Breast epithelium (tissue), 4 donors: ENCODE results near the gene ZNRF3. TPM values are rescaled to one million over a fixed set of nuclear protein-coding genes. Genes with fewer than 3 reads are reported as not detected.

ENCODE experiments used
- DNase-seq, 2 donors: peaks; one replicate each; pipeline ENCODE4 v3.0.0-alpha.2; 2019; ENCODE audit warnings: low spot score in 2 of 2
- H3K27ac ChIP-seq, 2 donors: fragments of 200-600 bp; sonication (generic) in 1 of 2; one replicate each; pipeline ENCODE4 v1.5.1; 2016 to 2019; ENCODE audit warnings: mild to moderate bottlenecking in 1 of 2
- H3K27me3 ChIP-seq, 2 donors: fragments of 200-600 bp; sonication (generic) in 1 of 2; one replicate each; pipeline versions ENCODE4 v1.5.1 to v1.6.0; 2017 to 2019; ENCODE audit warnings: control low read depth in 1 of 2, mild to moderate bottlenecking in 1 of 2
- H3K36me3 ChIP-seq: fragments of 200-600 bp; one replicate; pipeline ENCODE4 v1.5.1; 2019
- H3K4me1 ChIP-seq, 2 donors: fragments of 200-600 bp; sonication (generic); one replicate each; pipeline ENCODE4 v1.5.1; 2016 to 2019; ENCODE audit warnings: control low read depth in 1 of 2
- H3K4me3 ChIP-seq, 3 donors: fragments of 200-600 bp; sonication (generic); 1 replicate in 2 of 3; 2 replicates in 1 of 3; pipeline ENCODE4 v1.5.1; 2016 to 2019; ENCODE audit warnings: mild to moderate bottlenecking in 3 of 3, moderate library complexity in 2 of 3
- H3K9me3 ChIP-seq, 2 donors: fragments of 200-600 bp; sonication (generic) in 1 of 2; one replicate each; pipeline ENCODE4 v1.5.1; 2016 to 2019; ENCODE audit warnings: control low read depth in 1 of 2
- CTCF ChIP-seq, 3 donors: fragments of 450-650 bp; IDR thresholded peaks; one replicate each; pipeline ENCODE4 v1.5.1; 2016 to 2017; ENCODE audit warnings: antibody characterized with exemption in 3 of 3, mild to moderate bottlenecking in 3 of 3, moderate library complexity in 3 of 3
- POLR2A ChIP-seq: fragments of 450-650 bp; IDR thresholded peaks from one replicate; pipeline ENCODE4 v1.6.1; 2016; ENCODE audit warnings: antibody characterized with exemption, mild to moderate bottlenecking, moderate library complexity
- POLR2AphosphoS5 ChIP-seq, 3 donors: sonication (generic); formaldehyde crosslinking; IDR thresholded peaks; one replicate each; pipeline ENCODE4 v1.6.1; 2017; ENCODE audit warnings: antibody characterized with exemption in 3 of 3
- intact Hi-C: fragments of 100-400 bp; cut with DNase I; formaldehyde crosslinking; loops from one replicate; pipeline ENCODE4 v1.15.1; 2023; ENCODE audit warnings: low total_unique reads
- total RNA-seq, 3 donors: library from RNA; depleted of rRNA; stranded (reverse); fragments of >200 nt; gene quantifications; one replicate each; pipeline ENCODE4 v1.1.0, GENCODE V29; 2016

The ZNRF3 gene
- total RNA-seq, 3 donors from 2014 or later, result 6.9 to 7.9 (median 6.9) TPM

GRCh38 chr22:29069463-29069862 is 186.1 kb downstream of the ZNRF3 start:
- Histone ChIP-seq H3K9me3 (no peaks in the 10 kb centered on the region), H3K4me3 (no peak overlapping the region), H3K27ac (no peak overlapping the region), H3K4me1 (peaks cover 6 to 7% of the 10 kb centered on the region in 2 donors), H3K36me3 (no peaks in the 10 kb centered on the region), H3K27me3 (no peaks in the 10 kb centered on the region)
- TF ChIP-seq POLR2AphosphoS5 (IDR thresholded peaks at IDR 0.05) (no peak), CTCF (IDR thresholded peaks at IDR 0.05) (no peak), POLR2A (no peak)
- intact Hi-C loops, result no loop called here
- no peak for DNase-seq

GRCh38 chr22:29070490-29070889 is 187.1 kb downstream of the ZNRF3 start:
- DNase-seq, result no peak
- Histone ChIP-seq H3K27me3 (no peaks in the 10 kb centered on the region), H3K27ac (no peak overlapping the region), H3K9me3 (no peaks in the 10 kb centered on the region), H3K4me3 (no peak overlapping the region), H3K4me1 (peaks cover 6 to 7% of the 10 kb centered on the region in 2 donors), H3K36me3 (no peaks in the 10 kb centered on the region)
- TF ChIP-seq POLR2AphosphoS5 (IDR thresholded peaks at IDR 0.05) (no peak), CTCF (IDR thresholded peaks at IDR 0.05) (no peak), POLR2A (no peak)
- intact Hi-C loops, result no loop called here

GRCh38 chr22:29071261-29072045 is 188.1 kb downstream of the ZNRF3 start:
- H3K4me3 ChIP-seq, result peak overlapping the region; percentile 86 to 98 (median 88)
- H3K27ac ChIP-seq, result peak overlapping the region; percentile 52
- no peaks in the 10 kb centered on the region for H3K27me3 ChIP-seq
- H3K9me3 ChIP-seq, result no peaks in the 10 kb centered on the region
- peaks cover 6 to 7% of the 10 kb centered on the region in 2 donors for H3K4me1 ChIP-seq
- H3K36me3 ChIP-seq, result no peaks in the 10 kb centered on the region
- intact Hi-C loops, result no loop called here
- TF ChIP-seq POLR2A (no peak), CTCF (IDR thresholded peaks at IDR 0.05) (no peak), POLR2AphosphoS5 (IDR thresholded peaks at IDR 0.05) (no peak)
- peak; percentile 48 to 59 for DNase-seq

- peak; percentile 93 to 94 for DNase-seq
- peaks cover 6 to 7% of the 10 kb centered on the region in 2 donors for H3K4me1 ChIP-seq
- TF ChIP-seq POLR2A, result no peak
- no peak for TF ChIP-seq CTCF (IDR thresholded peaks at IDR 0.05)
- no peak for TF ChIP-seq POLR2AphosphoS5 (IDR thresholded peaks at IDR 0.05)
- peak overlapping the region; percentile 86 to 98 (median 88) for H3K4me3 ChIP-seq
- H3K9me3 ChIP-seq, result no peaks in the 10 kb centered on the region
- no peaks in the 10 kb centered on the region for H3K27me3 ChIP-seq
- peak overlapping the region in 1 of 2 donors; percentile 84 for H3K27ac ChIP-seq
- intact Hi-C loops, result no loop called here
- no peaks in the 10 kb centered on the region for H3K36me3 ChIP-seq
These were observed 189.0 kb downstream of the ZNRF3 start for GRCh38 chr22:29072193-29072978.
